Stimulated activated CD4-positive, alpha-beta T cell treated with anti-CD3 and anti-CD28 coated beads, Interleukin-1b, Interleukin-23, amount 100 ng/mL, for 48 hours (primary cell): Measurements from ENCODE around the gene NBEA.

Source experiments
- DNase-seq: peaks from one replicate; pipeline ENCODE4 v3.0.0-alpha.2; 2020

NBEA gene

GRCh38 chr13:35292329-35292728, 350.3 kb downstream of the NBEA start:
- DNase-seq = no peak

- no peak for DNase-seq
These were observed 351.6 kb downstream of the NBEA start for GRCh38 chr13:35293579-35294226.

- DNase-seq = no peak
These were observed 367.6 kb downstream of the NBEA start for GRCh38 chr13:35309706-35310105.

- DNase-seq = no peak
These were observed 390.1 kb downstream of the NBEA start for GRCh38 chr13:35332134-35332533.

- no peak for DNase-seq
These were observed 391.1 kb downstream of the NBEA start for GRCh38 chr13:35333157-35333556.

- no peak for DNase-seq
These were observed 400.4 kb downstream of the NBEA start for GRCh38 chr13:35342440-35342839.

GRCh38 chr13:35343417-35343816, 401.3 kb downstream of the NBEA start:
- no peak for DNase-seq

GRCh38 chr13:35345992-35346391, 403.9 kb downstream of the NBEA start:
- DNase-seq = no peak

- DNase-seq = no peak
These were observed 404.4 kb downstream of the NBEA start for GRCh38 chr13:35346494-35346893.

GRCh38 chr13:35347679-35348205, 405.7 kb downstream of the NBEA start:
- DNase-seq = no peak

GRCh38 chr13:35349052-35349451, 407.0 kb downstream of the NBEA start:
- DNase-seq = no peak

GRCh38 chr13:35349673-35350278, 407.7 kb downstream of the NBEA start:
- no peak for DNase-seq

- DNase-seq = no peak
These were observed 412.2 kb downstream of the NBEA start for GRCh38 chr13:35354285-35354684.

GRCh38 chr13:35354882-35355281, 412.8 kb downstream of the NBEA start:
- no peak for DNase-seq

- DNase-seq = no peak
These were observed 414.5 kb downstream of the NBEA start for GRCh38 chr13:35356572-35356971.

GRCh38 chr13:35365883-35366282, 423.8 kb downstream of the NBEA start:
- DNase-seq = no peak

GRCh38 chr13:35367586-35367985, 425.5 kb downstream of the NBEA start:
- no peak for DNase-seq

- DNase-seq = no peak
These were observed 436.9 kb downstream of the NBEA start for GRCh38 chr13:35378939-35379338.

GRCh38 chr13:35379663-35380062, 437.6 kb downstream of the NBEA start:
- DNase-seq = no peak

- no peak for DNase-seq
These were observed 445.7 kb downstream of the NBEA start for GRCh38 chr13:35387682-35388250.

GRCh38 chr13:35388441-35389355, 446.6 kb downstream of the NBEA start:
- DNase-seq = no peak

GRCh38 chr13:35389535-35389934, 447.5 kb downstream of the NBEA start:
- no peak for DNase-seq

- no peak for DNase-seq
These were observed 450.7 kb downstream of the NBEA start for GRCh38 chr13:35392768-35393167.
